Endodermal cell (in vitro differentiated cells): ENCODE data around the gene HPSE2. TPM values are rescaled to one million over a fixed set of nuclear protein-coding genes. Genes with fewer than 3 reads are reported as not detected.

Experiments used
- DNase-seq: peaks from one replicate; pipeline ENCODE4 v3.0.0-alpha.2; 2017
- H3K27ac ChIP-seq: 2 replicates; pipeline ENCODE4 v1.5.1; 2013; ENCODE audit warnings: mild to moderate bottlenecking, low read depth, low read length, moderate library complexity
- H3K27me3 ChIP-seq: 2 replicates; pipeline ENCODE4 v1.6.1; 2013; ENCODE audit warnings: mild to moderate bottlenecking, low read length, moderate library complexity; ENCODE audit not compliant: insufficient read depth, control insufficient read depth, poor library complexity, severe bottlenecking
- H3K36me3 ChIP-seq: 2 replicates; pipeline ENCODE4 v1.7.0; 2013; ENCODE audit warnings: mild to moderate bottlenecking, low read length, moderate library complexity; ENCODE audit not compliant: control insufficient read depth, insufficient read depth
- H3K4me1 ChIP-seq: one replicate; pipeline ENCODE4 v1.7.0; 2013; ENCODE audit warnings: low read length; ENCODE audit not compliant: control insufficient read depth, insufficient read depth
- H3K4me3 ChIP-seq: 2 replicates; pipeline ENCODE4 v1.5.1; 2013; ENCODE audit warnings: mild to moderate bottlenecking, low read length, moderate library complexity
- H3K9ac ChIP-seq: 2 replicates; pipeline ENCODE4 v1.6.1; 2013; ENCODE audit warnings: mild to moderate bottlenecking, low read length, moderate library complexity; ENCODE audit not compliant: poor library complexity, severe bottlenecking; ENCODE audit errors: extremely low read depth
- H3K9me3 ChIP-seq: 2 replicates; pipeline ENCODE4 v1.6.1; 2013; ENCODE audit warnings: mild to moderate bottlenecking, low read length, moderate library complexity; ENCODE audit not compliant: control insufficient read depth
- H3K27ac Mint-ChIP-seq: 2 replicates; pipeline ENCODE4 v1.8.0; 2020; ENCODE audit warnings: mixed read lengths
- H3K27me3 Mint-ChIP-seq: 2 replicates; pipeline ENCODE4 v1.8.0; 2021; ENCODE audit warnings: mild to moderate bottlenecking, mixed read lengths; ENCODE audit not compliant: insufficient read depth
- H3K36me3 Mint-ChIP-seq: 2 replicates; pipeline ENCODE4 v1.8.0; 2020; ENCODE audit warnings: low read depth, mixed read lengths
- H3K4me1 Mint-ChIP-seq: 2 replicates; pipeline ENCODE4 v1.8.0; 2020; ENCODE audit warnings: mixed read lengths
- H3K4me3 Mint-ChIP-seq: 2 replicates; pipeline ENCODE4 v1.8.0; 2020; ENCODE audit warnings: mild to moderate bottlenecking, moderate library complexity, mixed read lengths
- H3K9me3 Mint-ChIP-seq: 2 replicates; pipeline ENCODE4 v1.8.0; 2020; ENCODE audit warnings: mild to moderate bottlenecking, mixed read lengths
- WGBS, 2 experiments: methylation state at CpG; one replicate each; pipeline versions ENCODE4 v1.1.5 to v1.1.7; 2013; ENCODE audit warnings: missing lambda C conversion rate in 2 of 2, mixed read lengths in 1 of 2; ENCODE audit not compliant: insufficient coverage in 1 of 2, insufficient read length in 1 of 2; 5-methylcytosine and 5-hydroxymethylcytosine counted together
- total RNA-seq, 2 donors: library from RNA; stranded (reverse); fragmentation: NEBNext Ultra II Directional in 1 of 2; extraction: Animal tissue kit (Norgen Biotek cat#: 25700) in 1 of 2; gene quantifications; 2 replicates in 1 of 2; 3 replicates in 1 of 2; pipeline ENCODE4 v1.2.1, GENCODE V29; 2021
- TF ChIP-seq, protein P1 (sequence below): fragments of 200-600 bp; sonication (generic); conservative IDR thresholded peaks from 2 replicates; pipeline ENCODE4 v1.5.0; 2021; ENCODE audit warnings: antibody characterized with exemption, mild to moderate bottlenecking

The HPSE2 gene
- total RNA-seq, 2 donors from 2014 or later = 0.07 to 0.11 TPM

GRCh38 chr10:98929709-98930108 is 305.9 kb downstream of the HPSE2 start:
- Mint-ChIP-seq H3K36me3 (no peaks in the 10 kb centered on the region), H3K4me3 (no peak overlapping the region), H3K27me3 (no peaks in the 10 kb centered on the region), H3K9me3 (peaks cover 5% of the 10 kb centered on the region), H3K27ac (no peak overlapping the region), H3K4me1 (no peaks in the 10 kb centered on the region)
- DNase-seq = no peak
- H3K27me3 ChIP-seq = no peaks in the 10 kb centered on the region
- no peak overlapping the region for H3K9ac ChIP-seq
- no peaks in the 10 kb centered on the region for H3K36me3 ChIP-seq
- no peak overlapping the region for H3K4me3 ChIP-seq
- no peaks in the 10 kb centered on the region for H3K9me3 ChIP-seq
- WGBS, 2 experiments = 86% methylated on average over 2 of the region's 2 CpGs; no CpG with 5 or more reads in 1 of the 2 experiments
- no peak overlapping the region for H3K27ac ChIP-seq
- TF ChIP-seq, protein P1, sequence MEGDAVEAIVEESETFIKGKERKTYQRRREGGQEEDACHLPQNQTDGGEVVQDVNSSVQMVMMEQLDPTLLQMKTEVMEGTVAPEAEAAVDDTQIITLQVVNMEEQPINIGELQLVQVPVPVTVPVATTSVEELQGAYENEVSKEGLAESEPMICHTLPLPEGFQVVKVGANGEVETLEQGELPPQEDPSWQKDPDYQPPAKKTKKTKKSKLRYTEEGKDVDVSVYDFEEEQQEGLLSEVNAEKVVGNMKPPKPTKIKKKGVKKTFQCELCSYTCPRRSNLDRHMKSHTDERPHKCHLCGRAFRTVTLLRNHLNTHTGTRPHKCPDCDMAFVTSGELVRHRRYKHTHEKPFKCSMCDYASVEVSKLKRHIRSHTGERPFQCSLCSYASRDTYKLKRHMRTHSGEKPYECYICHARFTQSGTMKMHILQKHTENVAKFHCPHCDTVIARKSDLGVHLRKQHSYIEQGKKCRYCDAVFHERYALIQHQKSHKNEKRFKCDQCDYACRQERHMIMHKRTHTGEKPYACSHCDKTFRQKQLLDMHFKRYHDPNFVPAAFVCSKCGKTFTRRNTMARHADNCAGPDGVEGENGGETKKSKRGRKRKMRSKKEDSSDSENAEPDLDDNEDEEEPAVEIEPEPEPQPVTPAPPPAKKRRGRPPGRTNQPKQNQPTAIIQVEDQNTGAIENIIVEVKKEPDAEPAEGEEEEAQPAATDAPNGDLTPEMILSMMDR = no peak
- H3K4me1 ChIP-seq = no peaks in the 10 kb centered on the region

- Histone ChIP-seq H3K27ac (no peak overlapping the region), H3K27me3 (no peaks in the 10 kb centered on the region), H3K4me3 (no peak overlapping the region), H3K9me3 (no peaks in the 10 kb centered on the region), H3K4me1 (no peaks in the 10 kb centered on the region), H3K9ac (no peak overlapping the region), H3K36me3 (no peaks in the 10 kb centered on the region)
- Mint-ChIP-seq H3K27me3 (no peaks in the 10 kb centered on the region), H3K4me3 (no peak overlapping the region), H3K27ac (no peak overlapping the region), H3K36me3 (no peaks in the 10 kb centered on the region), H3K4me1 (no peaks in the 10 kb centered on the region), H3K9me3 (no peaks in the 10 kb centered on the region)
- TF ChIP-seq, protein P1 = no peak
- no peak for DNase-seq
- 88% methylated on average over 1 of the region's 1 CpG; no CpG with 5 or more reads in 1 of the 2 experiments for WGBS, 2 experiments
Measured at GRCh38 chr10:98925651-98926050, 310.0 kb downstream of the HPSE2 start.

DNA sequence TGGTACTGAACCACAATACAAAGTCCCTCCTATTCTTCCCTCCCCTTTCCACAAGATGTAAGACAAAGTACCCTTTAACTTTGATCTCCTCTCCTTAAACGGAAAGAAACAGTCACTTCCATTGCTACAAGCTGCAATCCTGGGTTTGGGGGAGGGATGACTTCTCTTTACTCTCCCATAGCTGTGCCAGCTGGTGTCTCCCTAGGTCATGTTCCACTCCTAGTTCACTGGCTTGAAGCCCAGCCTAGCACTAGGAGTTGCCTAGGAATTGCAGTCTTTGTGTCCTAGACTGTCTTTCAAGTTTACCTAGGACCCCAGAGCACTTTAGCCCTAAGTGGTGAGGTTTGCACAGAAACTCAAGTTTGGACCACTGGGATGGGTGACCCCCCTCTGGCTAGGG is 311.1 kb downstream of the HPSE2 start:
- TF ChIP-seq, protein P1 = no peak
- Mint-ChIP-seq H3K4me3 (no peak overlapping the region), H3K9me3 (no peaks in the 10 kb centered on the region), H3K4me1 (no peaks in the 10 kb centered on the region), H3K27me3 (no peaks in the 10 kb centered on the region), H3K36me3 (no peaks in the 10 kb centered on the region), H3K27ac (no peak overlapping the region)
- H3K4me3 ChIP-seq = no peak overlapping the region
- no peaks in the 10 kb centered on the region for H3K4me1 ChIP-seq
- 78% methylated on average over 1 of the region's 1 CpG; no CpG with 5 or more reads in 1 of the 2 experiments for WGBS, 2 experiments
- H3K9ac ChIP-seq = no peak overlapping the region
- H3K9me3 ChIP-seq = no peaks in the 10 kb centered on the region
- no peak for DNase-seq
- H3K36me3 ChIP-seq = no peaks in the 10 kb centered on the region
- H3K27ac ChIP-seq = no peak overlapping the region
- no peaks in the 10 kb centered on the region for H3K27me3 ChIP-seq
